ENCODE results near the gene STK32C.

DNA sequence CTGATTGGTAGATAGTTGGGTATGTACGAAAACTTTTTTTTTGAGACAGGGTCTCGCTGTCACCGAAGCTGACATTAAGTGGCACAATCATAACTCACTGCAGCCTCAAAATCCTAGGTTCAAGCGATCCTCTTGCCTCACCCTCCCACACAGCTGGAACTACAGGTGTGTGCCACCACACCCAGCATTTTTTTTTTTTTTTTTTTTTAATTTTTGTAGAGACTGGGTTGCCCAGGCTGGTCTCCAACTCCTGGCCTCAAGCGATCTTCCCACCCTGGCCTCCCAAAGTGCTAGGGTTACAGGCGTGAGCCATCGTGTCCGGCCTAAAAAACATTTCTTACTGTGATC lies 22.7 kb upstream of the STK32C start:
- no peak for TF ChIP-seq YY1 (IDR thresholded peaks at IDR 0.05; ENCODE audit: insufficient read depth, insufficient read length)
- no peak for TF ChIP-seq ZNF274 (IDR thresholded peaks at IDR 0.05; ENCODE audit: low read depth, low read length)
